Heart right ventricle (tissue), 16 donors: ENCODE measurements around the gene SPDEF. TPM values are rescaled to one million over a fixed set of nuclear protein-coding genes. Genes with fewer than 3 reads are reported as not detected.

Experiments used
- ATAC-seq, 8 donors: fragments of 200-7000 bp; cut with Tn5 transposase; one replicate each; pipeline ENCODE4 v1.9.1; 2020; ENCODE audit warnings: mild to moderate bottlenecking in 8 of 8, moderate library complexity in 8 of 8, moderate number of reproducible peaks in 1 of 8
- DNase-seq, 2 donors: peaks; one replicate each; pipeline ENCODE4 v3.0.0-alpha.2; 2020
- H3K27ac ChIP-seq, 10 donors: fragments of 200-600 bp; sonication (generic) in 2 of 10; one replicate each; pipeline versions ENCODE4 v1.5.0 to v1.8.0; 2020 to 2022; ENCODE audit warnings: mild to moderate bottlenecking in 3 of 10
- H3K27me3 ChIP-seq, 7 donors: fragments of 200-600 bp; one replicate each; pipeline ENCODE4 v1.8.0; 2021 to 2022; ENCODE audit warnings: mild to moderate bottlenecking in 2 of 7
- H3K36me3 ChIP-seq, 9 donors: fragments of 200-600 bp; sonication (generic) in 1 of 9; one replicate each; pipeline versions ENCODE4 v1.5.0 to v1.8.0; 2020 to 2022; ENCODE audit warnings: mild to moderate bottlenecking in 2 of 9
- H3K4me1 ChIP-seq, 9 donors: fragments of 200-600 bp; sonication (generic) in 1 of 9; one replicate each; pipeline versions ENCODE4 v1.5.0 to v1.8.0; 2020 to 2022; ENCODE audit warnings: mild to moderate bottlenecking in 4 of 9
- H3K4me3 ChIP-seq, 10 donors: fragments of 200-600 bp; sonication (generic) in 2 of 10; one replicate each; pipeline versions ENCODE4 v1.5.0 to v1.8.0; 2020 to 2022; ENCODE audit warnings: mild to moderate bottlenecking in 7 of 10, moderate library complexity in 2 of 10
- H3K9me3 ChIP-seq, 11 donors: fragments of 200-600 bp in 10 of 11; sonication (generic) in 2 of 11; one replicate each; pipeline versions ENCODE4 v1.5.0 to v1.8.0; 2013 to 2022; ENCODE audit warnings: mild to moderate bottlenecking in 2 of 11, control low read depth in 1 of 11, moderate library complexity in 1 of 11
- CTCF ChIP-seq, 9 donors: fragments of 200-600 bp; sonication (generic) in 2 of 9; IDR thresholded peaks; one replicate each; pipeline versions ENCODE4 v1.5.0 to v1.8.0; 2021 to 2022; ENCODE audit warnings: antibody characterized with exemption in 9 of 9, mild to moderate bottlenecking in 5 of 9, moderate library complexity in 1 of 9
- WGBS, 2 donors: extraction: QIAGEN DNeasy Blood & Tissue Kit; methylation state at CpG; one replicate each; pipeline ENCODE4 v1.1.7; 2013; ENCODE audit warnings: inconsistent platforms in 1 of 2; 5-methylcytosine and 5-hydroxymethylcytosine counted together
- intact Hi-C, 10 donors: fragments of 100-400 bp; cut with DNase I; formaldehyde crosslinking; loops; one replicate each; pipeline versions ENCODE4 v1.11.1 to v1.14.2; 2022
- polyA plus RNA-seq, 2 donors: library from polyadenylated mRNA; stranded (reverse); fragments of 200-250 nt; gene quantifications; one replicate each; pipeline ENCODE4 v1.2.3, GENCODE V29; 2013
- total RNA-seq, 10 donors: library from RNA; stranded (reverse); fragmentation: NEBNext Ultra II Directional in 3 of 10; extraction: Animal tissue kit (Norgen Biotek cat#: 25700) in 3 of 10; gene quantifications; one replicate each; pipeline versions ENCODE4 v1.2.1 to v1.2.4, GENCODE V29; 2021 to 2023
- donor health status: Arrhythmogenic right ventricular cardiomyopathy.
- donor health status: ischemic (EF 13 %, LVEDD 7.1; RV severe dilation, severe dysfunction).
- donor health status: healthy with polysubstance abuse.
- donor health status: DM: no; HTN: yes; CAD: no.
- donor health status: DM: no; HTN: no; CAD: no.
- donor health status: ischemic (EF 25% LVEDD 6.9; RV normal size, moderate dysfunction).
- donor health status: ischemic (EF 25% LVEDD 5.7; RV mildly dilated, moderate dysfunction).
- donor health status: healthy.
- donor health status: DM: yes; HTN: yes; CAD: no.
- donor health status: Ischemic cardiomyopathy.
- donor health status: ischemic (EF 35%, LVEDD 5.7; RV mildly dilated, moderate dysfunction).
- donor health status: nonischemic (EF 11% LVEDD 7.7; RV severe dilation, severe dysfunction).
- donor health status: DM: yes; HTN: yes; CAD: no.
- donor health status: PGD.
- donor health status: ischemic (EF 29% LVEDD 5.4; RV normal size, mild dysfunction).
- donor health status: nonischemic (EF 23%, LVEDD 6.1; RV moderate dilation, normal function).

The SPDEF gene
- total and polyA plus RNA-seq, 12 donors = 0.15 to 0.60 (median 0.22) TPM; not detected in 2

- no peaks in the 10 kb centered on the region for H3K36me3 ChIP-seq
- no peak overlapping the region for H3K4me3 ChIP-seq
- intact Hi-C loops = no loop called here
- no peak for ATAC-seq
- H3K27me3 ChIP-seq = peaks cover 0 to 13% (median 3%) of the 10 kb centered on the region in 7 donors
- 96 to 97% methylated on average over 4 of the region's 4 CpGs for WGBS, 2 donors
- no peak overlapping the region for H3K27ac ChIP-seq
- peaks cover 0 to 3% (median 0%) of the 10 kb centered on the region in 9 donors for H3K4me1 ChIP-seq
- DNase-seq = no peak
- peaks cover 0 to 15% (median 0%) of the 10 kb centered on the region in 11 donors for H3K9me3 ChIP-seq
- no peak for TF ChIP-seq CTCF (IDR thresholded peaks at IDR 0.05)
Measured at GRCh38 chr6:34509782-34510181, 46.3 kb downstream of the SPDEF start.

- no peak for TF ChIP-seq CTCF (IDR thresholded peaks at IDR 0.05)
- ATAC-seq (no peak), DNase-seq (no peak)
- no peak overlapping the region for H3K4me3 ChIP-seq
- H3K27ac ChIP-seq = no peak overlapping the region
- 92 to 95% methylated on average over 3 of the region's 3 CpGs for WGBS, 2 donors
- no peaks in the 10 kb centered on the region for H3K27me3 ChIP-seq
- H3K9me3 ChIP-seq = peaks cover 0 to 15% (median 0%) of the 10 kb centered on the region in 11 donors
- intact Hi-C loops = no loop called here
- H3K4me1 ChIP-seq = no peaks in the 10 kb centered on the region
- H3K36me3 ChIP-seq = no peaks in the 10 kb centered on the region
Measured at GRCh38 chr6:34508425-34508824, 47.7 kb downstream of the SPDEF start.

- no peak for DNase-seq
- intact Hi-C loops = no loop called here
- H3K4me1 ChIP-seq = no peaks in the 10 kb centered on the region
- TF ChIP-seq CTCF (IDR thresholded peaks at IDR 0.05) = no peak
- no peaks in the 10 kb centered on the region for H3K36me3 ChIP-seq
- no peak for ATAC-seq
- H3K9me3 ChIP-seq = peaks cover 0 to 27% (median 0%) of the 10 kb centered on the region in 11 donors
- 59 to 70% methylated on average over 5 of the region's 5 CpGs for WGBS, 2 donors
- no peaks in the 10 kb centered on the region for H3K27me3 ChIP-seq
- no peak overlapping the region for H3K27ac ChIP-seq
- no peak overlapping the region for H3K4me3 ChIP-seq
Measured at GRCh38 chr6:34506718-34507117, 49.4 kb downstream of the SPDEF start.

- no peak overlapping the region for H3K4me3 ChIP-seq
- DNase-seq = no peak
- 82 to 86% methylated on average over 10 of the region's 10 CpGs for WGBS, 2 donors
Measured at GRCh38 chr6:34497411-34497810, 58.7 kb downstream of the SPDEF start.

More at GRCh38 chr6:34497411-34497810, 58.7 kb downstream of the SPDEF start:
- no peak for ATAC-seq
- intact Hi-C loops = no loop called here
- no peaks in the 10 kb centered on the region for H3K4me1 ChIP-seq
- no peak overlapping the region for H3K27ac ChIP-seq
- TF ChIP-seq CTCF (IDR thresholded peaks at IDR 0.05) = no peak
- H3K27me3 ChIP-seq = peaks cover 0 to 3% (median 0%) of the 10 kb centered on the region in 7 donors
- no peaks in the 10 kb centered on the region for H3K36me3 ChIP-seq
- H3K9me3 ChIP-seq = peaks cover 0 to 30% (median 9%) of the 10 kb centered on the region in 11 donors
